K562 (cell line): Measurements from ENCODE around the gene UVRAG. TPM values are rescaled to one million over a fixed set of nuclear protein-coding genes. Genes with fewer than 3 reads are reported as not detected.
A peak's percentile ranks its signal among the peaks of the same experiment; 100 is the strongest.

Experiments
- BACH1 ChIP-seq: fragments of 200-800 bp; sonication (Bioruptor generic); IDR thresholded peaks from 2 replicates; pipeline ENCODE4 v1.6.1; 2016; ENCODE audit warnings: missing genetic modification characterization, missing compliant biosample characterization
- ETS2 ChIP-seq: IDR thresholded peaks from 2 replicates; pipeline ENCODE4 v1.6.1; 2016; ENCODE audit warnings: borderline replicate concordance, missing genetic modification characterization, mild to moderate bottlenecking, moderate library complexity, missing compliant biosample characterization; ENCODE audit not compliant: poor library complexity, severe bottlenecking
- FIP1L1 ChIP-seq: fragments of 200-400 bp; formaldehyde crosslinking; IDR thresholded peaks from 2 replicates; pipeline ENCODE4 v1.6.1; 2018; ENCODE audit warnings: mild to moderate bottlenecking, low read depth, low read length; ENCODE audit not compliant: poor library complexity, severe bottlenecking
- KAT7 ChIP-seq: sonication (generic); formaldehyde crosslinking; IDR thresholded peaks from 2 replicates; pipeline ENCODE4 v1.8.0; 2022; ENCODE audit warnings: missing genetic modification reagents, mild to moderate bottlenecking, borderline replicate concordance
- KLF16 ChIP-seq: IDR thresholded peaks from 2 replicates; pipeline ENCODE4 v1.6.1; 2016; ENCODE audit warnings: antibody characterized with exemption
- NFYB ChIP-seq: IDR thresholded peaks from 2 replicates; pipeline ENCODE4 v1.6.1; 2011; ENCODE audit warnings: mild to moderate bottlenecking, moderate library complexity; ENCODE audit not compliant: insufficient read length; ENCODE audit errors: extremely low read depth
- PHB ChIP-seq: fragments of 250-450 bp; sonication (Bioruptor Pico); IDR thresholded peaks from 2 replicates; pipeline ENCODE4 v1.5.0; 2021
- POLR2AphosphoS2 ChIP-seq: IDR thresholded peaks from 2 replicates; pipeline ENCODE4 v1.6.1; 2012; ENCODE audit warnings: low read length, improper control_type of control experiment
- PRMT5 ChIP-seq: sonication (generic); formaldehyde crosslinking; IDR thresholded peaks from 2 replicates; pipeline ENCODE4 v1.5.0; 2020; ENCODE audit warnings: missing genetic modification reagents
- RAD21 ChIP-seq, 2 experiments: fragments of 250-450 bp in 1 of 2; fragments of 450-650 bp in 1 of 2; sonication (Bioruptor Pico) in 1 of 2; formaldehyde crosslinking in 1 of 2; IDR thresholded peaks in 1 of 2; conservative IDR thresholded peaks in 1 of 2; 2 replicates each; pipeline versions ENCODE4 v1.4.0 to v1.8.0; 2020 to 2022; ENCODE audit warnings: mild to moderate bottlenecking in 2 of 2, moderate library complexity in 1 of 2
- RBFOX2 ChIP-seq: fragments of 200-400 bp; formaldehyde crosslinking; IDR thresholded peaks from 2 replicates; pipeline ENCODE4 v1.6.1; 2017; ENCODE audit warnings: low read depth, mild to moderate bottlenecking, low read length, moderate library complexity
- SIRT6 ChIP-seq: IDR thresholded peaks from one replicate; pipeline ENCODE4 v1.6.1; 2012; ENCODE audit warnings: low read depth, mild to moderate bottlenecking, control low read depth, inconsistent platforms, low read length, moderate library complexity
- SMARCA4 ChIP-seq: fragments of 450-650 bp; IDR thresholded peaks from 2 replicates; pipeline ENCODE4 v1.6.1; 2016
- SREBF1 ChIP-seq: fragments of 150-350 bp; IDR thresholded peaks from 2 replicates; pipeline ENCODE4 v1.6.1; 2014; ENCODE audit warnings: antibody characterized with exemption, low read depth, low read length, borderline replicate concordance
- ZNF12 ChIP-seq: sonication (generic); formaldehyde crosslinking; IDR thresholded peaks from 2 replicates; pipeline ENCODE4 v1.4.0; 2020; ENCODE audit warnings: mild to moderate bottlenecking, missing genetic modification reagents
- polyA plus RNA-seq, 8 experiments: library from polyadenylated mRNA; depleted of rRNA in 4 of 8; stranded (reverse) in 5 of 8; unstranded in 3 of 8; fragments of >200 nt; fragmentation: Nextera tagmentation in 2 of 8; fragmentation: Illumina TruSeq in 1 of 8; extraction: Ambion mirVana in 2 of 8; extraction: Trizol in 1 of 8; gene quantifications; 2 replicates each; pipeline versions ENCODE4 v1.2.1 to v1.2.3, GENCODE V29; 2011 to 2014; ENCODE audit warnings: inconsistent platforms in 1 of 8, missing spikeins in 1 of 8
- total RNA-seq, 7 experiments: library from RNA; depleted of rRNA in 6 of 7; stranded (reverse); fragments of >200 nt in 6 of 7; fragmentation: Illumina TruSeq in 2 of 7; extraction: Trizol in 2 of 7; gene quantifications; 2 replicates each; pipeline versions ENCODE4 v1.2.1 to v1.2.3, GENCODE V29; 2011 to 2021; ENCODE audit warnings: low replicate concordance in 1 of 7
- TF ChIP-seq, protein P1 (sequence below): fragments of 450-650 bp; conservative IDR thresholded peaks from 2 replicates; pipeline ENCODE4 v1.6.1; 2016; ENCODE audit warnings: missing genetic modification characterization, low read depth, mild to moderate bottlenecking, control low read depth, missing compliant biosample characterization
- TF ChIP-seq, protein P2 (sequence below): fragments of 450-650 bp; IDR thresholded peaks from 2 replicates; pipeline ENCODE4 v1.6.1; 2016; ENCODE audit warnings: antibody characterized with exemption
- TF ChIP-seq, protein P3 (sequence below), 2 experiments: fragments of 450-650 bp in 1 of 2; IDR thresholded peaks; 2 replicates each; pipeline ENCODE4 v1.6.1; 2011 to 2017; ENCODE audit warnings: low read depth in 2 of 2, antibody characterized with exemption in 1 of 2, borderline replicate concordance in 1 of 2, low read length in 1 of 2, mild to moderate bottlenecking in 1 of 2, mixed read lengths in 1 of 2; ENCODE audit not compliant: control insufficient read depth in 1 of 2

The UVRAG gene
- total and polyA plus RNA-seq, 9 of the 15 experiments (the other 6 are each of a cell fraction or from before 2014, with no cell fraction given): 3.1 to 17.8 (median 12.4) TPM

DNA sequence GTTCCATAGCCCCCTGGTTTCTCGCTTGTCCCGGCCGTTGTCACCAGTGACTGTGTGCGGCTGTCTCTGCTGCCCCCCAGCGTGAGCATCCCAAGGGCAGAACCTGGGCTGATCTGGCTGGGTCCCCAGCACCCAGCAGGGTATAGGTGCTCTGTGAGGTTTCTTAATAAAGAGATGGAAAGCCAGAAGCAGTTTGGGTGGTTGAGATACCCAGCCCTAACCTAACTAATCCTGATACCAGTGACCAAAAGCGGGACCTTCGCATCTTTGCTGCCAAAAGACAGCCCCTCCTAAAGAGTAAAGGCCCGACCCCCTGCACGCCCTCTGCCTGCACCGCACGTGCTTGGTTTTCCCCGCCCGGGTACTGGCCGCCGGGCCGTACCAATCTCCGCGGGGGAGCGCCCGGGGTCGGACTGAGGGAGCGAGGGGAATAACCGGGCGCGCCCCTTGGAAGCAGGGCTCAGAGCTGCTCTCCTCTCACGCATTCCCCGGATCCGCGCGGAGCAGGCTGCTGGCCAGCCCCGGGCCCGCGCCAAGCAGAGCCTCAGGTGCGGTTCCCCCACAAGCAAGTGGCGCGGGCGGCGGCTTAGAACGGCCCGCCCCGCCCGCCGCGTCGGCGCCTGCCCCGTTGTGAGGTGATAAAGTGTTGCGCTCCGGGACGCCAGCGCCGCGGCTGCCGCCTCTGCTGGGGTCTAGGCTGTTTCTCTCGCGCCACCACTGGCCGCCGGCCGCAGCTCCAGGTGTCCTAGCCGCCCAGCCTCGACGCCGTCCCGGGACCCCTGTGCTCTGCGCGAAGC lies 46.7 kb upstream of the UVRAG start, which contains the start of gene DGAT2 (continued):
- TF ChIP-seq SREBF1: peak; percentile 63; the same call in 1 of the 2 replicates
- TF ChIP-seq FIP1L1: peak; percentile 68
- no peak for TF ChIP-seq PHB (CRISPR knock-in tag)
- TF ChIP-seq, protein P1, sequence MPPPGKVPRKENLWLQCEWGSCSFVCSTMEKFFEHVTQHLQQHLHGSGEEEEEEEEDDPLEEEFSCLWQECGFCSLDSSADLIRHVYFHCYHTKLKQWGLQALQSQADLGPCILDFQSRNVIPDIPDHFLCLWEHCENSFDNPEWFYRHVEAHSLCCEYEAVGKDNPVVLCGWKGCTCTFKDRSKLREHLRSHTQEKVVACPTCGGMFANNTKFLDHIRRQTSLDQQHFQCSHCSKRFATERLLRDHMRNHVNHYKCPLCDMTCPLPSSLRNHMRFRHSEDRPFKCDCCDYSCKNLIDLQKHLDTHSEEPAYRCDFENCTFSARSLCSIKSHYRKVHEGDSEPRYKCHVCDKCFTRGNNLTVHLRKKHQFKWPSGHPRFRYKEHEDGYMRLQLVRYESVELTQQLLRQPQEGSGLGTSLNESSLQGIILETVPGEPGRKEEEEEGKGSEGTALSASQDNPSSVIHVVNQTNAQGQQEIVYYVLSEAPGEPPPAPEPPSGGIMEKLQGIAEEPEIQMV (tag): no peak
- no peak; the same call in 1 of the 2 replicates for TF ChIP-seq KAT7 (CRISPR knock-in tag)
- no peak for TF ChIP-seq POLR2AphosphoS2
- TF ChIP-seq RBFOX2: peak; percentile 69
- no peak for TF ChIP-seq NFYB
- no peak for TF ChIP-seq SMARCA4
- peak; percentile 10 to 64; a peak in 3 of 4 replicates for TF ChIP-seq RAD21 (CRISPR knock-in tag; conservative IDR thresholded peaks at IDR 0.05 in 1 of 2, IDR thresholded peaks at IDR 0.05 in 1 of 2)
- no peak for TF ChIP-seq PRMT5 (CRISPR knock-in tag)
- TF ChIP-seq, protein P2, sequence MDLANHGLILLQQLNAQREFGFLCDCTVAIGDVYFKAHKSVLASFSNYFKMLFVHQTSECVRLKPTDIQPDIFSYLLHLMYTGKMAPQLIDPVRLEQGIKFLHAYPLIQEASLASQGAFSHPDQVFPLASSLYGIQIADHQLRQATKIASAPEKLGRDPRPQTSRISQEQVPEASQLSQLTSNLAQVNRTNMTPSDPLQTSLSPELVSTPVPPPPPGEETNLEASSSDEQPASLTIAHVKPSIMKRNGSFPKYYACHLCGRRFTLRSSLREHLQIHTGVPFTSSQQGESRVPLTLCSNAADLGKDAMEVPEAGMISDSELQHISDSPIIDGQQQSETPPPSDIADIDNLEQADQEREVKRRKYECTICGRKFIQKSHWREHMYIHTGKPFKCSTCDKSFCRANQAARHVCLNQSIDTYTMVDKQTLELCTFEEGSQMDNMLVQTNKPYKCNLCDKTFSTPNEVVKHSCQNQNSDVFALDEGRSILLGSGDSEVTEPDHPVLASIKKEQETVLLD: peak; percentile 23; the same call in 1 of the 2 replicates
- no peak for TF ChIP-seq SIRT6
- TF ChIP-seq KLF16: no peak
- TF ChIP-seq ZNF12 (CRISPR knock-in tag): no peak
- no peak for TF ChIP-seq ETS2 (tag)
- TF ChIP-seq, protein P3, sequence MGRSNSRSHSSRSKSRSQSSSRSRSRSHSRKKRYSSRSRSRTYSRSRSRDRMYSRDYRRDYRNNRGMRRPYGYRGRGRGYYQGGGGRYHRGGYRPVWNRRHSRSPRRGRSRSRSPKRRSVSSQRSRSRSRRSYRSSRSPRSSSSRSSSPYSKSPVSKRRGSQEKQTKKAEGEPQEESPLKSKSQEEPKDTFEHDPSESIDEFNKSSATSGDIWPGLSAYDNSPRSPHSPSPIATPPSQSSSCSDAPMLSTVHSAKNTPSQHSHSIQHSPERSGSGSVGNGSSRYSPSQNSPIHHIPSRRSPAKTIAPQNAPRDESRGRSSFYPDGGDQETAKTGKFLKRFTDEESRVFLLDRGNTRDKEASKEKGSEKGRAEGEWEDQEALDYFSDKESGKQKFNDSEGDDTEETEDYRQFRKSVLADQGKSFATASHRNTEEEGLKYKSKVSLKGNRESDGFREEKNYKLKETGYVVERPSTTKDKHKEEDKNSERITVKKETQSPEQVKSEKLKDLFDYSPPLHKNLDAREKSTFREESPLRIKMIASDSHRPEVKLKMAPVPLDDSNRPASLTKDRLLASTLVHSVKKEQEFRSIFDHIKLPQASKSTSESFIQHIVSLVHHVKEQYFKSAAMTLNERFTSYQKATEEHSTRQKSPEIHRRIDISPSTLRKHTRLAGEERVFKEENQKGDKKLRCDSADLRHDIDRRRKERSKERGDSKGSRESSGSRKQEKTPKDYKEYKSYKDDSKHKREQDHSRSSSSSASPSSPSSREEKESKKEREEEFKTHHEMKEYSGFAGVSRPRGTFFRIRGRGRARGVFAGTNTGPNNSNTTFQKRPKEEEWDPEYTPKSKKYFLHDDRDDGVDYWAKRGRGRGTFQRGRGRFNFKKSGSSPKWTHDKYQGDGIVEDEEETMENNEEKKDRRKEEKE (IDR thresholded peaks at IDR 0.05; ENCODE audit: borderline replicate concordance in 1 of 2, control insufficient read depth in 1 of 2, low read depth in 2 of 2, low read length in 1 of 2): peak in 1 of 2 experiments; percentile 98; a peak in 2 of 4 replicates
- TF ChIP-seq BACH1: no peak
